SH-SY5Y (cell line): ENCODE data around the gene AHNAK.

ENCODE experiments used
- GATA2 ChIP-seq: IDR thresholded peaks from 2 replicates; pipeline ENCODE4 v1.6.1; 2011; ENCODE audit warnings: mild to moderate bottlenecking, low read depth, low read length
- GATA3 ChIP-seq: IDR thresholded peaks from 2 replicates; pipeline ENCODE4 v1.6.1; 2011; ENCODE audit warnings: low read depth, mild to moderate bottlenecking, low read length, moderate library complexity

Gene AHNAK

GRCh38 chr11:62556108-62556874 is 9.7 kb upstream of the AHNAK start:
- TF ChIP-seq GATA2 (no peak), GATA3 (no peak)

GRCh38 chr11:62555464-62556107 is 9.0 kb upstream of the AHNAK start:
- TF ChIP-seq GATA3 (no peak), GATA2 (peak; percentile 57)

GRCh38 chr11:62554387-62555167 is 8.0 kb upstream of the AHNAK start:
- no peak for TF ChIP-seq GATA3
- TF ChIP-seq GATA2, result no peak

- TF ChIP-seq GATA3 (no peak), GATA2 (no peak)
Observed at GRCh38 chr11:62553839-62554361, 7.3 kb upstream of the AHNAK start.

GRCh38 chr11:62553080-62553838 is 6.7 kb upstream of the AHNAK start:
- no peak for TF ChIP-seq GATA3

GRCh38 chr11:62552485-62553079 is 6.0 kb upstream of the AHNAK start:
- no peak for TF ChIP-seq GATA2
- TF ChIP-seq GATA3, result no peak

- TF ChIP-seq GATA3 (no peak), GATA2 (no peak)
Observed at GRCh38 chr11:62548545-62549335, 2.1 kb upstream of the AHNAK start.

GRCh38 chr11:62547691-62548281 is 1.2 kb upstream of the AHNAK start:
- no peak for TF ChIP-seq GATA3
- no peak for TF ChIP-seq GATA2

- no peak for TF ChIP-seq GATA3
- no peak for TF ChIP-seq GATA2
Observed at GRCh38 chr11:62546929-62547625, 471 bp upstream of the AHNAK start.

GRCh38 chr11:62545437-62546243 is 966 bp downstream of the AHNAK start:
- no peak for TF ChIP-seq GATA3
- no peak for TF ChIP-seq GATA2

- TF ChIP-seq GATA3 (no peak), GATA2 (no peak)
Observed at GRCh38 chr11:62544581-62545436, 1.8 kb downstream of the AHNAK start.
